Esophagus squamous epithelium (tissue), 5 donors: ENCODE measurements around the gene FOXP1. TPM values are rescaled to one million over a fixed set of nuclear protein-coding genes. Genes with fewer than 3 reads are reported as not detected.
A peak's percentile ranks its signal among the peaks of the same experiment; 100 is the strongest.

ENCODE experiments used
- DNase-seq: peaks from one replicate; lab custom pipeline; 2025; lab: John Stamatoyannopoulos, UW
- H3K27ac ChIP-seq, 4 donors: fragments of 200-600 bp; sonication (generic); one replicate each; pipeline ENCODE4 v1.5.1; 2016 to 2019; ENCODE audit warnings: mild to moderate bottlenecking in 1 of 4
- H3K27me3 ChIP-seq, 4 donors: fragments of 200-600 bp; sonication (generic); 1 replicate in 3 of 4; 2 replicates in 1 of 4; pipeline versions ENCODE4 v1.5.1 to v1.6.0; 2017 to 2021; ENCODE audit warnings: antibody characterized with exemption in 1 of 4
- H3K36me3 ChIP-seq, 3 donors: fragments of 200-600 bp; sonication (generic); one replicate each; pipeline ENCODE4 v1.5.1; 2016 to 2019
- H3K4me1 ChIP-seq, 3 donors: fragments of 200-600 bp; sonication (generic); one replicate each; pipeline ENCODE4 v1.5.1; 2017 to 2019
- H3K4me3 ChIP-seq, 4 donors: fragments of 200-600 bp; sonication (generic); 1 replicate in 3 of 4; 2 replicates in 1 of 4; pipeline ENCODE4 v1.5.1; 2016 to 2019; ENCODE audit warnings: mild to moderate bottlenecking in 2 of 4, moderate library complexity in 1 of 4
- H3K9me3 ChIP-seq, 3 donors: fragments of 200-600 bp; sonication (generic); one replicate each; pipeline ENCODE4 v1.5.1; 2016 to 2019
- CTCF ChIP-seq, 6 experiments: fragments of 450-650 bp in 4 of 6; fragments of 200-600 bp in 2 of 6; sonication (generic) in 2 of 6; IDR thresholded peaks; one replicate each; pipeline ENCODE4 v1.5.1; 2016 to 2019; ENCODE audit warnings: antibody characterized with exemption in 6 of 6, mild to moderate bottlenecking in 4 of 6, moderate library complexity in 4 of 6
- POLR2A ChIP-seq, 4 donors: fragments of 450-650 bp; IDR thresholded peaks; one replicate each; pipeline ENCODE4 v1.6.1; 2017; ENCODE audit warnings: antibody characterized with exemption in 4 of 4, mild to moderate bottlenecking in 4 of 4, moderate library complexity in 3 of 4
- WGBS, 2 donors: methylation state at CpG; one replicate each; pipeline ENCODE4 v1.1.5; 2018; 5-methylcytosine and 5-hydroxymethylcytosine counted together
- intact Hi-C: fragments of 100-400 bp; cut with DNase I; formaldehyde crosslinking; loops from one replicate; pipeline ENCODE4 v1.15.0; 2022
- total RNA-seq, 4 donors: library from RNA; depleted of rRNA; stranded (reverse); fragments of >200 nt; gene quantifications; one replicate each; pipeline ENCODE4 v1.1.0, GENCODE V29; 2016
- donor health status: DM: yes; HTN: yes; CAD: no.

FOXP1 gene
- total RNA-seq, 4 donors from 2014 or later = 49.1 to 124 (median 61.1) TPM

- intact Hi-C loops = no loop called here
- H3K9me3 ChIP-seq = no peaks in the 10 kb centered on the region
- H3K36me3 ChIP-seq = peaks cover 0 to 4% (median 0%) of the 10 kb centered on the region in 3 donors
- H3K4me1 ChIP-seq = peaks cover 20 to 58% (median 23%) of the 10 kb centered on the region in 3 donors
- H3K27me3 ChIP-seq = no peaks in the 10 kb centered on the region
- DNase-seq = no peak
- H3K27ac ChIP-seq = peak overlapping the region; percentile 19 to 75 (median 62)
- 50 to 72% methylated on average over 5 of the region's 5 CpGs for WGBS, 2 donors
- no peak for TF ChIP-seq CTCF (IDR thresholded peaks at IDR 0.05)
- no peak for TF ChIP-seq POLR2A (IDR thresholded peaks at IDR 0.05)
- no peak overlapping the region for H3K4me3 ChIP-seq
These were observed 481.9 kb downstream of the FOXP1 start for GRCh38 chr3:71101626-71102025.

- DNase-seq = no peak
- peak overlapping the region in 1 of 4 donors; percentile 20 for H3K4me3 ChIP-seq
- no peaks in the 10 kb centered on the region for H3K9me3 ChIP-seq
- H3K4me1 ChIP-seq = peaks cover 20 to 62% (median 23%) of the 10 kb centered on the region in 3 donors
- TF ChIP-seq CTCF (IDR thresholded peaks at IDR 0.05) (no peak), POLR2A (IDR thresholded peaks at IDR 0.05) (no peak)
- no peaks in the 10 kb centered on the region for H3K27me3 ChIP-seq
- 27 to 34% methylated on average over 3 of the region's 3 CpGs for WGBS, 2 donors
- peak overlapping the region in 3 of 4 donors; percentile 41 to 75 (median 51) for H3K27ac ChIP-seq
- intact Hi-C loops = no loop called here
- peaks cover 0 to 4% (median 0%) of the 10 kb centered on the region in 3 donors for H3K36me3 ChIP-seq
These were observed 482.5 kb downstream of the FOXP1 start for GRCh38 chr3:71101014-71101413.

GRCh38 chr3:71099997-71100719, 483.4 kb downstream of the FOXP1 start:
- H3K9me3 ChIP-seq = no peaks in the 10 kb centered on the region
- intact Hi-C loops = no loop called here
- H3K4me3 ChIP-seq = no peak overlapping the region
- H3K27me3 ChIP-seq = no peaks in the 10 kb centered on the region
- H3K27ac ChIP-seq = peak overlapping the region in 3 of 4 donors; percentile 41 to 75 (median 51)
- no peak for DNase-seq
- TF ChIP-seq POLR2A (IDR thresholded peaks at IDR 0.05) (no peak), CTCF (IDR thresholded peaks at IDR 0.05) (no peak)
- peaks cover 20 to 67% (median 21%) of the 10 kb centered on the region in 3 donors for H3K4me1 ChIP-seq
- H3K36me3 ChIP-seq = peaks cover 0 to 4% (median 0%) of the 10 kb centered on the region in 3 donors
- 63 to 66% methylated on average over 6 of the region's 6 CpGs for WGBS, 2 donors

- Histone ChIP-seq H3K4me3 (no peak overlapping the region), H3K9me3 (no peaks in the 10 kb centered on the region), H3K27ac (no peak overlapping the region), H3K36me3 (no peaks in the 10 kb centered on the region), H3K27me3 (no peaks in the 10 kb centered on the region), H3K4me1 (peaks cover 11 to 42% (median 14%) of the 10 kb centered on the region in 3 donors)
- no peak for DNase-seq
- TF ChIP-seq CTCF (IDR thresholded peaks at IDR 0.05) (no peak), POLR2A (IDR thresholded peaks at IDR 0.05) (no peak)
- intact Hi-C loops = no loop called here
- 78 to 81% methylated on average over 5 of the region's 5 CpGs for WGBS, 2 donors
These were observed 486.0 kb downstream of the FOXP1 start for GRCh38 chr3:71097557-71097956.

GRCh38 chr3:71095511-71096291, 487.8 kb downstream of the FOXP1 start:
- Histone ChIP-seq H3K4me3 (no peak overlapping the region), H3K9me3 (no peaks in the 10 kb centered on the region), H3K27ac (peak overlapping the region in 1 of 4 donors; percentile 11), H3K4me1 (peaks cover 1 to 24% (median 3%) of the 10 kb centered on the region in 3 donors), H3K27me3 (no peaks in the 10 kb centered on the region), H3K36me3 (no peaks in the 10 kb centered on the region)
- TF ChIP-seq CTCF (IDR thresholded peaks at IDR 0.05) = no peak
- TF ChIP-seq POLR2A (IDR thresholded peaks at IDR 0.05) = no peak
- WGBS, 2 donors = 79 to 88% methylated on average over 1 of the region's 1 CpG
- intact Hi-C loops = no loop called here
- DNase-seq = no peak
